GM18951 (cell line): ENCODE results near the gene MOV10.
"Not testable (repeated sequence)": the region's sequence is repeated elsewhere in the genome, so short reads cannot be mapped to it uniquely, and the experiment has no call there.

Experiments used
- POLR2A ChIP-seq: IDR thresholded peaks from 4 replicates; pipeline ENCODE4 v1.6.1; 2011; ENCODE audit warnings: mild to moderate bottlenecking; ENCODE audit not compliant: insufficient read length, insufficient read depth; ENCODE audit errors: extremely low read depth
- in situ Hi-C: fragments of 300-500 bp; cut with MboI; formaldehyde crosslinking; loops from one replicate; pipeline ENCODE4 v1.12.0; 2022; ENCODE audit warnings: low sequenced_read_pairs, mixed read lengths, inconsistent platforms; ENCODE audit not compliant: unreplicated experiment

Gene MOV10

GRCh38 chr1:112674440-112674985, at the start of gene MOV10:
TSS of gene MOV10 (plus strand) at chr1:112674659. CDS start at chr1:112674913, 254 bp downstream.
- peak; percentile 50 for TF ChIP-seq POLR2A
- in situ Hi-C loops = no loop called here

- in situ Hi-C loops = no loop called here
- TF ChIP-seq POLR2A = no peak
Observed at GRCh38 chr1:112625696-112626095, 48.8 kb upstream of the MOV10 start.

GRCh38 chr1:112626193-112626592, 48.3 kb upstream of the MOV10 start:
- in situ Hi-C loops = no loop called here
- no peak for TF ChIP-seq POLR2A

- in situ Hi-C loops = no loop called here
- no peak for TF ChIP-seq POLR2A
Observed at GRCh38 chr1:112626887-112627286, 47.6 kb upstream of the MOV10 start.

- TF ChIP-seq POLR2A = no peak
- in situ Hi-C loops = no loop called here
Observed at GRCh38 chr1:112628516-112628915, 45.9 kb upstream of the MOV10 start.

GRCh38 chr1:112629256-112629655, 45.2 kb upstream of the MOV10 start:
- in situ Hi-C loops = no loop called here
- no peak for TF ChIP-seq POLR2A

GRCh38 chr1:112633628-112634027, 40.8 kb upstream of the MOV10 start:
- in situ Hi-C loops = no loop called here
- TF ChIP-seq POLR2A = no peak

- in situ Hi-C loops = no loop called here
- TF ChIP-seq POLR2A = no peak
Observed at GRCh38 chr1:112634367-112634766, 40.1 kb upstream of the MOV10 start.

- in situ Hi-C loops = no loop called here
- TF ChIP-seq POLR2A = no peak
Observed at GRCh38 chr1:112636056-112636455, 38.4 kb upstream of the MOV10 start.

GRCh38 chr1:112636597-112637253, 37.7 kb upstream of the MOV10 start:
- TF ChIP-seq POLR2A = no peak
- in situ Hi-C loops = no loop called here

- no peak for TF ChIP-seq POLR2A
- in situ Hi-C loops = no loop called here
Observed at GRCh38 chr1:112637254-112638109, 37.0 kb upstream of the MOV10 start.

GRCh38 chr1:112638110-112638428, 36.4 kb upstream of the MOV10 start:
- no peak for TF ChIP-seq POLR2A
- in situ Hi-C loops = no loop called here

GRCh38 chr1:112640437-112640836, 34.0 kb upstream of the MOV10 start:
- in situ Hi-C loops = not testable (repeated sequence)

GRCh38 chr1:112643080-112643479, 31.4 kb upstream of the MOV10 start:
- in situ Hi-C loops = no loop called here
- TF ChIP-seq POLR2A = no peak
